ENCODE measurements around the gene DPM3.

The DPM3 gene

DNA sequence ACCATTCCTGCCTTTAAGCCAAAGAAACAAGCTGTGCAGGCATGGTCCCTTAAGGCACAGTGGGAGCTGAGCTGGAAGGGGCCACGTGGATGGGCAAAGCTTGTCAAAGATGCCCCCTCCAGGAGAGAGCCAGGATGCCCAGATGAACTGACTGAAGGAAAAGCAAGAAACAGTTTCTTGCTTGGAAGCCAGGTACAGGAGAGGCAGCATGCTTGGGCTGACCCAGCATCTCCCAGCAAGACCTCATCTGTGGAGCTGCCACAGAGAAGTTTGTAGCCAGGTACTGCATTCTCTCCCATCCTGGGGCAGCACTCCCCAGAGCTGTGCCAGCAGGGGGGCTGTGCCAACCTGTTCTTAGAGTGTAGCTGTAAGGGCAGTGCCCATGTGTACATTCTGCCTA, 6.0 kb downstream of the DPM3 start:
- peaks cover 19% of the 10 kb centered on the region for H3K4me1 ChIP-seq (ENCODE audit: insufficient read depth, poor library complexity, severe bottlenecking)
- TF ChIP-seq, protein P1, sequence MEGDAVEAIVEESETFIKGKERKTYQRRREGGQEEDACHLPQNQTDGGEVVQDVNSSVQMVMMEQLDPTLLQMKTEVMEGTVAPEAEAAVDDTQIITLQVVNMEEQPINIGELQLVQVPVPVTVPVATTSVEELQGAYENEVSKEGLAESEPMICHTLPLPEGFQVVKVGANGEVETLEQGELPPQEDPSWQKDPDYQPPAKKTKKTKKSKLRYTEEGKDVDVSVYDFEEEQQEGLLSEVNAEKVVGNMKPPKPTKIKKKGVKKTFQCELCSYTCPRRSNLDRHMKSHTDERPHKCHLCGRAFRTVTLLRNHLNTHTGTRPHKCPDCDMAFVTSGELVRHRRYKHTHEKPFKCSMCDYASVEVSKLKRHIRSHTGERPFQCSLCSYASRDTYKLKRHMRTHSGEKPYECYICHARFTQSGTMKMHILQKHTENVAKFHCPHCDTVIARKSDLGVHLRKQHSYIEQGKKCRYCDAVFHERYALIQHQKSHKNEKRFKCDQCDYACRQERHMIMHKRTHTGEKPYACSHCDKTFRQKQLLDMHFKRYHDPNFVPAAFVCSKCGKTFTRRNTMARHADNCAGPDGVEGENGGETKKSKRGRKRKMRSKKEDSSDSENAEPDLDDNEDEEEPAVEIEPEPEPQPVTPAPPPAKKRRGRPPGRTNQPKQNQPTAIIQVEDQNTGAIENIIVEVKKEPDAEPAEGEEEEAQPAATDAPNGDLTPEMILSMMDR (IDR thresholded peaks at IDR 0.05; ENCODE audit: poor library complexity, severe bottlenecking), result no peak
- H3K27ac ChIP-seq (ENCODE audit: poor library complexity, severe bottlenecking), result peak overlapping the region; percentile 91
- ATAC-seq (ENCODE audit: low read depth) (no peak), DNase-seq (ENCODE audit: low spot score) (no peak)
- no peak overlapping the region for H3K4me3 ChIP-seq (ENCODE audit: severe bottlenecking)
- no peaks in the 10 kb centered on the region for H3K9me3 ChIP-seq (ENCODE audit: severe bottlenecking)
- no peaks in the 10 kb centered on the region for H3K27me3 ChIP-seq (ENCODE audit: insufficient read depth, poor library complexity, severe bottlenecking)
- peaks cover 55% of the 10 kb centered on the region for H3K36me3 ChIP-seq (ENCODE audit: low read depth)

DNA sequence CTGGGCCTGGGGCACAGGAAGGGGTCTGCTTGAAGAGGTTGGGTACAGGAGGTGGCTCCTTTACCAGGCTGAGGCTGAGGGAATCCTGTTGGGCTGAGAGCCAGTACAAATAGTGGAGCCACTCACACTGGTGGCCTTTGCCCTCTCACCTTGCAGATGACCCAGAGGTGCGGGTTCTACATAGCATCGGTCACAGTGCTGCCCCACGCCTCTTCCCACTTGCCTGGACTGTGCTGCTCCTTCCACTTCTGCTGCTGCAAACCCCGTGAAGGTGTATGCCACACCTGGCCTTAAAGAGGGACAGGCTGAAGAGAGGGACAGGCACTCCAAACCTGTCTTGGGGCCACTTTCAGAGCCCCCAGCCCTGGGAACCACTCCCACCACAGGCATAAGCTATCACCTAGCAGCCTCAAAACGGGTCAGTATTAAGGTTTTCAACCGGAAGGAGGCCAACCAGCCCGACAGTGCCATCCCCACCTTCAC, 6.5 kb downstream of the DPM3 start:
- Histone ChIP-seq H3K27me3 (ENCODE audit: insufficient read depth, poor library complexity, severe bottlenecking) (no peaks in the 10 kb centered on the region), H3K27ac (ENCODE audit: poor library complexity, severe bottlenecking) (peak overlapping the region; percentile 91), H3K36me3 (ENCODE audit: low read depth) (peaks cover 52% of the 10 kb centered on the region), H3K9me3 (ENCODE audit: severe bottlenecking) (no peaks in the 10 kb centered on the region), H3K4me1 (ENCODE audit: insufficient read depth, poor library complexity, severe bottlenecking) (peaks cover 19% of the 10 kb centered on the region), H3K4me3 (ENCODE audit: severe bottlenecking) (no peak overlapping the region)
- DNase-seq (ENCODE audit: low spot score) (no peak), ATAC-seq (ENCODE audit: low read depth) (no peak)
- TF ChIP-seq, protein P1 (IDR thresholded peaks at IDR 0.05; ENCODE audit: poor library complexity, severe bottlenecking), result no peak

DNA sequence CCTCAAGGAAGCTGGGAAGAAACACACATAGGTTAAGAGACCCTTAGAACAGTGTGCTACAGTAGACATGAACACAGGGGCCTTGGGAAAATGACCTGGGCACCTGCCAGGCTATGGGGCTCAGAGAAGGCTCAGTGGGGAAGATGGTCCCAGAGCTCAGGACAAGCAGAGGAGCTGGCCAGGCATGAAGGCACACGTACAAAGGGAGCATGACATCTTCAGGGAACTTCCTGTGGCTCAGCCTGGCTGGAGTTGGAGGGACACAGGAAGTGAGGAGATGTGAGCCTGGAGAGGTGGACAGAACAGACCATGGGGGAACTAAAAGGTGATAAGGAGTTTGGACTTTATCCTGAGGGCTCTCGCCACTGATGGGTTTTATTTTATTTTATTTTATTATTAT, 8.5 kb downstream of the DPM3 start:
- TF ChIP-seq, protein P1 (IDR thresholded peaks at IDR 0.05; ENCODE audit: poor library complexity, severe bottlenecking), result no peak
- DNase-seq (ENCODE audit: low spot score), result no peak
- H3K4me1 ChIP-seq (ENCODE audit: insufficient read depth, poor library complexity, severe bottlenecking), result peaks cover 22% of the 10 kb centered on the region

GRCh38 chr1:155131285-155131684, 9.0 kb downstream of the DPM3 start:
- peak overlapping the region; percentile 91 for H3K27ac ChIP-seq (ENCODE audit: poor library complexity, severe bottlenecking)
- no peaks in the 10 kb centered on the region for H3K9me3 ChIP-seq (ENCODE audit: severe bottlenecking)
- H3K4me1 ChIP-seq (ENCODE audit: insufficient read depth, poor library complexity, severe bottlenecking), result peaks cover 27% of the 10 kb centered on the region
- no peaks in the 10 kb centered on the region for H3K27me3 ChIP-seq (ENCODE audit: insufficient read depth, poor library complexity, severe bottlenecking)
- no peak for ATAC-seq (ENCODE audit: low read depth)
- no peak overlapping the region for H3K4me3 ChIP-seq (ENCODE audit: severe bottlenecking)
- DNase-seq (ENCODE audit: low spot score), result no peak
- TF ChIP-seq, protein P1 (IDR thresholded peaks at IDR 0.05; ENCODE audit: poor library complexity, severe bottlenecking), result no peak
- peaks cover 44% of the 10 kb centered on the region for H3K36me3 ChIP-seq (ENCODE audit: low read depth)

More for the DNA sequence above, 8.5 kb downstream of the DPM3 start:
- Histone ChIP-seq H3K27ac (ENCODE audit: poor library complexity, severe bottlenecking) (peak overlapping the region; percentile 91), H3K9me3 (ENCODE audit: severe bottlenecking) (no peaks in the 10 kb centered on the region), H3K27me3 (ENCODE audit: insufficient read depth, poor library complexity, severe bottlenecking) (no peaks in the 10 kb centered on the region), H3K36me3 (ENCODE audit: low read depth) (peaks cover 44% of the 10 kb centered on the region), H3K4me3 (ENCODE audit: severe bottlenecking) (no peak overlapping the region)
- ATAC-seq (ENCODE audit: low read depth), result no peak

DNA sequence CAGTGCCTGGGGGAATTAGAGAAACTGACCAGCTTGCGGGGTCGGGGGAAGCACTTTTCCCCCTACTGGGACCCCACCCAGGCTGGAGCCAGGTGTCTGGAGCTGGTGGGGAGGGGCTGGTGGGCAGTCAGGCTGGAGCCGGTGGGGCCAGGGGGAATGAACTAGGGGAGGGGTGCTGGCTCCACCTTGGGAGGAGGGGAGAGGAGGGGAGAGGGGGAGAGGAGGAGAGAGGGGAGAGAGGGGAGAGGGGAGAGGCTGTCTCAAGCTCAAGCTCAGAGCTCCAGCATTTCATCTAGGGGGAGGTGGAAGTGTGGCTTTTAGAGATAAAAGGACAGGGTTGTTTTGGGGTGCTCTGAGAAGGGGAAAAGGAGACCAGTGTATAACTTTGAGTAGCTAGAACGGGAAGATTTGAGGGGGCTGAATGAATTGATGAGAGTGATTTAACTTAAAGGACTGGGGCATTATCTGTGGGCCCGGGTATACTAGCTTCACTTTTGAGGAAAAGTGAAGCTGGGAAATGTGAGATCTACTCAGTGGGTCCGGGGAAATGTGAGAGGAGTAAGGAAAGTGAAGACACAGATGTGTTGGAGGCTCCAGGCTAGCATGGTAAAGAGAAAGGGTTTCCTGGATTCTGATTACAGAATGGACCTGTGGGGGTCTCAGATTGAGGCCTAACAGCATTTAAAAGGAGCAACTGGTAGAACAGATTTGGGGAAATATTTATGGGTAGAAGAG, 9.9 kb downstream of the DPM3 start:
- TF ChIP-seq, protein P1 (IDR thresholded peaks at IDR 0.05; ENCODE audit: poor library complexity, severe bottlenecking), result no peak
- Histone ChIP-seq H3K9me3 (ENCODE audit: severe bottlenecking) (no peaks in the 10 kb centered on the region), H3K27ac (ENCODE audit: poor library complexity, severe bottlenecking) (peak overlapping the region; percentile 91), H3K4me1 (ENCODE audit: insufficient read depth, poor library complexity, severe bottlenecking) (peaks cover 36% of the 10 kb centered on the region), H3K27me3 (ENCODE audit: insufficient read depth, poor library complexity, severe bottlenecking) (no peaks in the 10 kb centered on the region), H3K36me3 (ENCODE audit: low read depth) (peaks cover 44% of the 10 kb centered on the region), H3K4me3 (ENCODE audit: severe bottlenecking) (peak overlapping the region; percentile 64)
- DNase-seq (ENCODE audit: low spot score) (no peak), ATAC-seq (ENCODE audit: low read depth) (no peak)

Data from RWPE2 (cell line).